ENCODE results near the gene NEMF.
"Not testable (repeated sequence)": the region's sequence is repeated elsewhere in the genome, so short reads cannot be mapped to it uniquely, and the experiment has no call there.

Gene NEMF

DNA sequence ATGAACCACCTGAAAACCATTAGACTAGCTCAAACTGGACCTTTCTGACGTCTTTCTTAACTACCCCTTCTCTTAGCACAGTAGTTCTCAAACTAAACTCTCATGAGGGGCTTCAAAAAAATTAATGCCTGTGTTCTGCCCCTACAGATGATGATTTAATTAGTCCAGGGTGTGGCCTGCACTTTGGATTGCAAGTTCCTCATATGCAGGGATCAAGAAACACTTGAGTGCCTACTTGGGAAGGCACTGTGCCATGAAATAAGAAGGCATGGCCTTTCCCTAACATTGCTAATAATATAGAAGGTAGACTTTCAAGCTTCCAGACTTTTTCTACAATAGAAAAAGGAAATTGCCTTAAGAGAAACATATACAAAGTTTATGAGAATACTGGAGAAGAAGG lies 107.4 kb downstream of the NEMF start:
- DNase-seq (ENCODE audit: low read depth): no peak

DNA sequence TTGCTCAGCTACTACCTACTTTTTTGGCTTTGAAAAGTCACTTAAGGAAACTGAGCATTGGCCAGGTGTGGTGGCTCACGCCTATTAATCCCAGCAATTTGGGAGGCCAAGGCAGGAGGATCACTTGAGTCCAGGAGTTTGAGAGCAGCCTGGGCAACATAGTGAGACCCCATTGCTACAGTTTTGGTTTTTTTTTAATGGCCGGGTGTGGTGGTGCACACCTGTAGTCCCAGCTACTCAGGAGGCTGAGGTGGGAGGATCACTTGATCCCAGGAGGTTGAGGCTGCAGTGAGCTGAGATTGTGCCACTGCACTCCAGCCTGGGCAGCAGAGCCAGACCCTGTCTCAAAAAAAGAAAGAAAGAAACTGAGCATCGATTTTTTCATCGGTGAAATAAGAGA lies 116.9 kb downstream of the NEMF start:
- not testable (repeated sequence) for DNase-seq (ENCODE audit: low read depth)

DNA sequence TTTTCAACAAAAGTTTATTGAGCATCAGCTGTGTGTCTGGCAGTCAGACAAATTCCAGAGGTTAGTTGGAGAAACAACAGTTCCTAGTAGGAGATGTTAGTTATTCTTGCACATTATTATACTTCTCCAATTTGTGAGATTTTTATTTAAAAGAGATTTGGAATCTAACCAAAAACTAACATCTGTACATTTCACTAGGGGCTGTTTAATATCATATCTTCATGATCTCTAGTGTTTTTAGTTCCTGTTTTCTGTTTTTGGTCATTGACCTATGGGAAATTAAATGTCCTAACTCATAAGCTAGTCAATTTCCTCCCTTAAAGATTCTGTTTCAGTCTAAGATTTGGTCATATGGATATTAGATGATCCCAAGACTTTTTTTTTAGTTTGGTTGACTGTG lies 118.8 kb downstream of the NEMF start:
- DNase-seq (ENCODE audit: low read depth): no peak

DNA sequence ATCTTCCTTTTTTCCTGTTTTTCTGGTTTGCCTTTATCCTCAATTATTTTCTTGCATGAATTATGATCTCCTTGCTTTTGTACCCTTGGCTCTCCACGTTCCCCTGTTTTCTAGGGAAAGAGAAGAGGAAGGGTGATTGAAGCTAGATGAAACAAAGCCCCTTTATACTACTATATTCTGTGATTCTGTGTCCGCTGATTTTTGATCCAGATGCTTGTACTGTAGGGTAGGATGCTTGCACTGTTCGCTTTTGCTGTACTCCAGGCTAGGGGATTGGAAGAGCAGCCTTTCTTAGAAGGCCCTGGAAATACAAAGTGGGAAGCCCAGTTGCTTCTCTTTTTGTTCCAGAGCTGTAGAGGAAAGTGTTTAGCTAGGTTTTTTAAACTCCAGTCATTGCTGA lies 119.7 kb downstream of the NEMF start:
- DNase-seq (ENCODE audit: low read depth): no peak
